Osteocyte (in vitro differentiated cells): ENCODE data around the gene CASZ1. TPM values are rescaled to one million over a fixed set of nuclear protein-coding genes. Genes with fewer than 3 reads are reported as not detected.

Source experiments
- DNase-seq: peaks from one replicate; pipeline ENCODE4 v3.0.0; 2021; ENCODE audit warnings: mixed read lengths; ENCODE audit not compliant: unreplicated experiment; ENCODE audit errors: extremely low spot score
- H3K27ac Mint-ChIP-seq: one replicate; pipeline ENCODE4 v1.8.0; 2021; ENCODE audit warnings: mild to moderate bottlenecking, mixed read lengths; ENCODE audit not compliant: unreplicated experiment
- H3K27me3 Mint-ChIP-seq: one replicate; pipeline ENCODE4 v1.8.0; 2021; ENCODE audit warnings: mixed read lengths; ENCODE audit not compliant: unreplicated experiment
- H3K36me3 Mint-ChIP-seq: one replicate; pipeline ENCODE4 v1.8.0; 2021; ENCODE audit warnings: mixed read lengths; ENCODE audit not compliant: unreplicated experiment
- H3K4me1 Mint-ChIP-seq: one replicate; pipeline ENCODE4 v1.8.0; 2021; ENCODE audit warnings: mixed read lengths; ENCODE audit not compliant: unreplicated experiment
- H3K4me3 Mint-ChIP-seq: one replicate; pipeline ENCODE4 v1.8.0; 2021; ENCODE audit warnings: mild to moderate bottlenecking, moderate library complexity, mixed read lengths; ENCODE audit not compliant: unreplicated experiment
- H3K9me3 Mint-ChIP-seq: one replicate; pipeline ENCODE4 v1.8.0; 2021; ENCODE audit warnings: mixed read lengths; ENCODE audit not compliant: unreplicated experiment
- CTCF ChIP-seq: fragments of 200-600 bp; sonication (generic); IDR thresholded peaks from 2 replicates; pipeline ENCODE4 v1.5.0; 2021; ENCODE audit warnings: antibody characterized with exemption, mild to moderate bottlenecking, moderate library complexity
- total RNA-seq: library from RNA; stranded (reverse); gene quantifications from 2 replicates; pipeline ENCODE4 v1.2.1, GENCODE V29; 2021

CASZ1 gene
- total RNA-seq, 1 donor from 2014 or later = 1.2 TPM

GRCh38 chr1:10751160-10751559 is 45.3 kb downstream of the CASZ1 start:
- no peaks in the 10 kb centered on the region for H3K36me3 Mint-ChIP-seq
- peaks cover under 1% of the 10 kb centered on the region for H3K27me3 Mint-ChIP-seq
- no peak overlapping the region for H3K27ac Mint-ChIP-seq
- no peak for TF ChIP-seq CTCF
- no peaks in the 10 kb centered on the region for H3K4me1 Mint-ChIP-seq
- no peaks in the 10 kb centered on the region for H3K9me3 Mint-ChIP-seq
- H3K4me3 Mint-ChIP-seq = no peak overlapping the region
- DNase-seq = no peak

- DNase-seq = no peak
- Mint-ChIP-seq H3K36me3 (no peaks in the 10 kb centered on the region), H3K9me3 (no peaks in the 10 kb centered on the region), H3K4me1 (no peaks in the 10 kb centered on the region), H3K27me3 (peaks cover 10% of the 10 kb centered on the region), H3K27ac (no peak overlapping the region), H3K4me3 (no peak overlapping the region)
- TF ChIP-seq CTCF = no peak
These were observed 50.5 kb downstream of the CASZ1 start for GRCh38 chr1:10745886-10746455.

- Mint-ChIP-seq H3K27ac (no peak overlapping the region), H3K9me3 (no peaks in the 10 kb centered on the region), H3K4me1 (no peaks in the 10 kb centered on the region), H3K36me3 (no peaks in the 10 kb centered on the region), H3K4me3 (no peak overlapping the region), H3K27me3 (peaks cover 10% of the 10 kb centered on the region)
- no peak for TF ChIP-seq CTCF
- DNase-seq = no peak
These were observed 51.1 kb downstream of the CASZ1 start for GRCh38 chr1:10745383-10745782.

GRCh38 chr1:10744654-10745238 is 51.7 kb downstream of the CASZ1 start:
- Mint-ChIP-seq H3K36me3 (no peaks in the 10 kb centered on the region), H3K27ac (no peak overlapping the region), H3K4me1 (no peaks in the 10 kb centered on the region), H3K4me3 (no peak overlapping the region), H3K27me3 (peaks cover 10% of the 10 kb centered on the region), H3K9me3 (no peaks in the 10 kb centered on the region)
- DNase-seq = no peak
- no peak for TF ChIP-seq CTCF

GRCh38 chr1:10744029-10744428 is 52.4 kb downstream of the CASZ1 start:
- Mint-ChIP-seq H3K36me3 (no peaks in the 10 kb centered on the region), H3K4me3 (no peak overlapping the region), H3K9me3 (no peaks in the 10 kb centered on the region), H3K27ac (no peak overlapping the region), H3K4me1 (no peaks in the 10 kb centered on the region), H3K27me3 (peaks cover 10% of the 10 kb centered on the region)
- DNase-seq = no peak
- TF ChIP-seq CTCF = no peak
